HG03432 (cell line): Measurements from ENCODE around the gene EIF4E1B.

Experiments used
- ATAC-seq: cut with Tn5 transposase; IDR thresholded peaks from one replicate; pipeline ENCODE4 v1.9.1; 2021; ENCODE audit warnings: mild to moderate bottlenecking, moderate library complexity; ENCODE audit not compliant: unreplicated experiment

The EIF4E1B gene

GRCh38 chr5:176625966-176626875, 4.3 kb upstream of the EIF4E1B start:
- ATAC-seq = no peak

DNA sequence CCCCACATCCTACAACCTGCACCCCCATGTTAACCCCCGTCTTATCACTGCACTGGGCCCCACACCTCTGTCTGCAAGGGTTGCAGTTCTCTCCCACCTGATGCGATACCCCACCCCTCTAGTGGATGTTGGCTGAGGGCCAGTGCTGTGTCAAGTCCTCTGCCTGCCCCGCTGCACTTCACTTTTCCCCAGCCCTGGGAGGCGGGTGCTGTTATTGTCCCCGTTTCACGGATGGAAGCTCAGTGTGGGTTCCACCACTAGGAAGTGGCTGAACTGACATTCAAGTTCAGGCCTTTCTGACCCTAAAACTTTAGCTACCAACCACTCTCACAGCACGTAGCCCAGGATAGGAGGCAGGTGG, 3.6 kb upstream of the EIF4E1B start:
- no peak for ATAC-seq

DNA sequence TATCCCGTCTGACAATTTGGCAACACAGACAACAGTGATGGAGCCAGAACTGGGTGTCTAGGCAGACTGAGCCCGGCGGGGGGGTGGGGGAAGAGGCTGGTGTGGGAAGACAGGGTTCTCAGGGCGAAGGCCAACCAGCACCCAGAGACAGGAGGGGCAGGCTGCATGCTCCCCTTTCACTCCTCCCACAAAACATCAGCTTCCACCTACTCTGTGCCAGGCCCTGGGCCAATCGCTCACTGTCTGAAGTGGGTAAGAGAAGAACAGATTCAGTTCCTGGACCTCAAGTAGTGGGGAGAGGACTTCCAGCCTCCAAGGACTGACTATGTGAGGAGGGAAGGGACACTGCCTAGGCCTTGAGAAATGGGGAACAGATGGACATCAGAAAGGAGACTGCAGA, 2.9 kb upstream of the EIF4E1B start:
- no peak for ATAC-seq

DNA sequence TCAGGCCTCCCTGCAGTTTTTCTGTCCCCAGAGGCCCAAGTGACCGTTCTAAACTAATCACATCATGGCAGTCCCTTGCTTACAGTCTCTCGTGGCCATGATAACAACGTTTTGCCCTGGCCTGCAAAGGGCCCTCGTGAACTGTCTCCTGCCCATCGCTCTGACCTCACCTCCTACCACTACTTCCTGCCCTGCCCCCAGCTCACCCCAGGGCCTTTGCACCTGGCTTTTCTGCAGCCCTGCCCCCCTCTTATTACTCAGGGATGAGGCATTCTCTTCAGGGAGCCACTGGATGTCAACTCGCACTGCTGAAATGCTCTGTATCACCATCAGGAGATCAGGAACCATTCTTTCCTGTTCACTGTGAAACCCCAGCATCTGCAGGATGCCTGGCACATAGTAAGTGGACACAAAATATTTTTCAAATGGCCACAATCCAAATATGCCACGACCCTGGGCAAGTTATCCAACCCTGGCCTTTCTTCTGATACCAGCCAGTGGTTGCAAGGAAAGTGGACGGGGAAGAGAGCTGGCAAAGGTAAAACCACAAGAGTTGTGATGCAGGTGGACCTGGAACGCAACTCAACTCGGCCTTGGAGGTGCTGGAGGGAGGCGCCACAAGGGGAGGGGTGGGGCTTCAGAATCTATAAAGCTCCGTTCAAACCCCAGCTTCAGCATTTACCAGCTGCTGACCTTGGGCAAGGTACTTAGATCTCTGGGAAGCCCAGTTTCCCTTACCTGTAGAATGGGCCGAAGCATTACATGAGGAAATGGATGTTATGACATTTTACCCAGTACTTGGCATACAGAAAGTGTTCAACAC, 1.9 kb upstream of the EIF4E1B start:
- no peak for ATAC-seq

GRCh38 chr5:176629317-176629852, 1.1 kb upstream of the EIF4E1B start:
- ATAC-seq = no peak

DNA sequence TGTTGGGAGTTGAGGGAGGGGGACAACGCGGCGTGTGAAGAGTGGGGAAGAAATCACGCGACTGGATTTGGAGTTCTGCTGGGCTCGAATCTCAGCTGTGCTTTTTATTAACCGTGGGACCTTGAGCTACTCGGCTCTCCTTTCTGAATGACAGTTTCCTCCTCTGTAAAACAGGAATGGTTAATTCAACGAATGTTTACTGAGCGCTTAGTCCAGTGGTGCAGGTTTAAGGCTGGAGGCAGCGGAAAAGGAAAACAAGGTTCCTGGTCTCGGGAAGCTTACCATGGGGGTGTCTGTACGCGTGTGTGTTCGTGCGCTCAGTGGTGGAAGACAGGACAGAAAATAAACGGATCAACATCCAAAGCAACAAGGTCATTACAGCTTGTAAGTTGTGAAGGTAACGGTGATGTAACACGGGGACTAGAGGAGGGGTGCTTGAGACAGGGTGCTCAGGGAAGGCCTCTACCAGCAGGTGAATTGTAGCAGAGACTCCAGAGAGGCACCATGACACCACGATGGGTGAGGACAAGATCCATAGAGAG, 277 bp downstream of the EIF4E1B start:
- no peak for ATAC-seq

DNA sequence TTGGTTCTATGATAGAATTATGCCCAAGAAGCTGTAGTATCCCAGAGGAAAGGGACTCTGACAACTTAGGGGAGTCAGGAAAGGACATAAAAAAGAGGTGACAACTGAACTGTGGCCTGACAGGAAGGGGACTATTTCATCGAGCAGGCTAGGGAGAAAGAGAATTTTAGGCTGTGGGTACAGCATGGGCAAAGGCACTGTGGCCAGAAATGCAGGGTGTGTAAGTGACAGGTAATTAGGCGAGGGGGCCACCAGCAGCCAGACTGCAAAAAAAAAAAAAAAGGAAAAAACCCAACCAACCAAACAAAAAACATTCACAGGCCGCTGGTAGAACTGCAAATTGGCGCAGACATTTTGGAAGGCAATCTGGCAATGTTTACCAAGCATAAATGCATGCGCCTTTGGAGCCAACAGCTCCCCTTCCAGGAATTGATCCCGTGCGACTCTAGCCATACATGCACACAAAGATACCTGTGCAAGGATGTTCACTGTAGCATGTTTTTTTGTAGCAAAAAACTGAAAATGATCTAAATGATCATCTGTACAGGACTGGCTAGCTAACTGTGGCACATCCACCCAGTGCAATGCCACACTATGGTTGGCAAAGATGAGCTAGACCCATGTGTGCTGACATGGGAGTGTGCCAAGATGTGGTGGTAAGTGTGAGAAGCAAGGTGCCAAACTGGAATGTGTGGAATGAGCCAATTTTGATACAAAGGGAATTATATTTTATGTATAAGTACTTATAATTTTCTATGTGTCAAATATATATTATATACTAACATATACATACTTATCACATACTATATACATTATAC, 1.1 kb downstream of the EIF4E1B start:
- no peak for ATAC-seq

DNA sequence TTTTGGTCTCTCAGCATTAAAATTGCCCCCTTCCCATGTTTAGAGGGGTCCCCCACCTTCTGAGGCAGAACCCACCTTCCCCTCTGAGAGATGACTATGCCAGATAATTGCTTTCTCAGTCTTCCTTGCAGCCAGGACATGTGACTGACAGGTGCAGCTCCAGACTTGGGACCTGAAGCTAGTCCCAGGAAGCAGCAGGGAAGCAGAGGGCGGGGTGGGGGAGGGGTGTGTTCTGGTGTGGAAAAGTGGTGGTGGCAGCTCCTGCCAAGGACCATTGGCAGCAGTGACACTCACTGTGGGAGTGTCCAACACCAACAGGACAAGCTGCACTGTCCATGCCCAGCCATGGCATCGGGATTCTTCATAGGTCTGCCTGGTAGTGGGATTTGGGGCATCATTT, 2.3 kb downstream of the EIF4E1B start:
- no peak for ATAC-seq

- no peak for ATAC-seq
Observed at GRCh38 chr5:176633598-176633997, 3.1 kb downstream of the EIF4E1B start.

- no peak for ATAC-seq
Observed at GRCh38 chr5:176636426-176636825, 6.0 kb downstream of the EIF4E1B start.

GRCh38 chr5:176637556-176637955, 7.1 kb downstream of the EIF4E1B start:
- ATAC-seq = no peak

DNA sequence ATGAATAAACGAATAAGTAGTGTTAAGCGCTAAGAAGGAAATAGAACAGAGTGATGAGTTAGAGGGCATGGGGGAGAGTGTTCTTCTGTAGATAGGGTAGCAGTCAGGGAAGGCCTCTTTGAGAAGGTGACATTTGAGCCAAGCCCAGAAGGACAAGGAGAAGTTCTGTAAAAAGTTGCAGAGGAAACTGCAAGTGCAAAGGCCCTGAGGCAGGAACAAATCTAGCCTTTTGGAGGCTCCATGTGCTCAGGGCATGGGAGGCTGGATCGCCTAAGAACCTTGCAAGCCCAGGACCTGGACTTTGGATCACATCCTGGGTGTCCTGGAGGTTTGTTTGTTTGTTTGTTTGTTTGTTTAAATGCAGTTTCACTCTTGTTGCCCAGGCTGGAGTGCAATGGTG, 8.0 kb downstream of the EIF4E1B start:
- no peak for ATAC-seq

DNA sequence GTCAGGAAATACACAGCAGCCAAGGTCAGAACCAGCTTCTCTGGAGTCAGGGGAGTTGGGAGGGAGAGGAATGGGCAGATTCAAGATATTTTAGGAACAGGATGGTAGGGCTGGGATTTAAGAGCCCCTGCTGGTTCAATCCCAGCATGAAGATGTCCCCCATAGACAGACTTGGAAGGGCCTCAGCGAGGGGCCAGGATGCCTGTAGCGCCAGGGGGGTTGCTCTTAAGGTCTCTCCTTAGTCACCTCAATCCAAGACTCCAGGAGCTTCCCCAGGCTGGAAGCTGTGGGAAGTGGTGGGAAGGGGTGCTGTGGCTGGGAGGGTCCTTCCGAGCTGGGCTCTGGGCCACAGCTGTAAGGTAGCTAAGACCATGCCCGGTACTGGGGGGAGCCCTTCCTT, 8.7 kb downstream of the EIF4E1B start:
- no peak for ATAC-seq

DNA sequence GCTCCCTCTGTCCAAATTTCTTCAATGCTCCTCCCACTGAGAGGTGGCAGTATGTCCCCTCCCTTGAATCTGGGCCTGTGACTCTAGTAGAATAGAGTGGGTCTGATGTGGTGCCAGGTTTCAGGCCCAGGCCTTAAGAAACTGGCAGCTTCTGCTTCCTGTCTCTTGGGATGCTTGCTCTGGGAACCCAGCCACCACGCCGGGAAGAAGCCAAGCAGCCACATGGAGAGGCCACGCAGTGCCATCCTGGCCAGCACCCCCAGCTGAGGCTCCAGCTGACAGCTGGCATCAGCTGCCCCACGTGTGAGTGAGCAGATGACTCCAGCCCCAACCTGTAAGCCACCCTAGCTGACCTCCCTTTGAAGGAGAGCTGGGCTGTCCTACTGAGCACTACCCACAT, 9.5 kb downstream of the EIF4E1B start:
- no peak for ATAC-seq

- ATAC-seq = no peak
Observed at GRCh38 chr5:176640616-176641015, 10.1 kb downstream of the EIF4E1B start.

- no peak for ATAC-seq
Observed at GRCh38 chr5:176642675-176643490, 12.4 kb downstream of the EIF4E1B start.

- ATAC-seq = no peak
Observed at GRCh38 chr5:176643491-176644219, 13.2 kb downstream of the EIF4E1B start.

GRCh38 chr5:176644294-176644693, 13.8 kb downstream of the EIF4E1B start:
- no peak for ATAC-seq
